HL-60 (cell line): ENCODE data around the gene EPS8.

Experiments used
- POLR2AphosphoS5 ChIP-seq: IDR thresholded peaks from 2 replicates; pipeline ENCODE4 v1.6.1; 2012; ENCODE audit warnings: low read depth
- SPI1 ChIP-seq: IDR thresholded peaks from 2 replicates; pipeline ENCODE4 v1.6.1; 2012; ENCODE audit warnings: low read depth, mild to moderate bottlenecking, borderline replicate concordance
- TF ChIP-seq, protein P1 (sequence below): IDR thresholded peaks from one replicate; pipeline ENCODE4 v1.5.1; 2011; ENCODE audit warnings: low read length, control low read depth, inconsistent platforms; ENCODE audit not compliant: insufficient read depth

DNA sequence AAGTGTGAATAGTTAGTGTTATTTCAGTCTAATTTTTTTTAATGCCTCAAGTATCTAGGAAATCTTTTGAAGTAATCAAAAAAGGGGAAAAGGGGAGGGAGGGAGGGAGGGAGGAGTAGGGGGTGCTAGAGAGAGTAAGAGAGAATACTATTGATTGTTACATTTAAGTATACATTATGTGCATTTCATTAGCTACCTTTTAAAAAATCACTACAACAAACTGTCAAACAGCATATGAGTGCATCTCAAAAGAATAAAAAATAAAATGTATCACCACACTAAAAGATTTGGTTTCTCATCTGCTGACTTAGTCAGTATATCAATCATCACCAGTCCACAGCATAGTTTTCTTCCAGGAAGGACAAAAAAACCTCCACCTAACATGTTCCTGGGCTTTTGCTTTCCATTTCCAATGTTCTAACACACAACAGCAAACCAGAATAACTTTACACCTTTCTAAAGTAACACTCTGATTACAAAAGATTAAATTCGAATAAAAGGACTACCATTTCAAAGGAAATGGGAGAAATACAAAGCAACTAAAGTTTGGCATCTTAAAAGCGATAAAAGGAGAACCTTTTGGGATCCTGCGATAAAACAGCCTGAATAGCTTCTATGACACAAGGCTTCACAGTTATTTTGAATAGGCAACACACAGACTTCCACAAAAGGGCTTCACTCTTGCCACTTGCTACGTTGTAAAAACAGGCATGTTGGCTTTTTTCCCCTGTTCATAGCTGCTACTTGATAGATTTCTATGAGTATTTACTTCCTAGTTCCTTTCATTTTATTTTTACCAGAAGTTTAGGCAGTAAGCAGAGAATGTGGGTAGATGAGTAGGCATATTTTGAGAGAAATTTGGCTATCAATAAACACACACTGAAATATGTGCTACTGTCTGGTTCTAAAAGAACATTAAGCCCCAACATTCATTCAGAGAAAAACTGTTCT is 160.9 kb downstream of the EPS8 start:
- TF ChIP-seq POLR2AphosphoS5 = no peak
- TF ChIP-seq, protein P1, sequence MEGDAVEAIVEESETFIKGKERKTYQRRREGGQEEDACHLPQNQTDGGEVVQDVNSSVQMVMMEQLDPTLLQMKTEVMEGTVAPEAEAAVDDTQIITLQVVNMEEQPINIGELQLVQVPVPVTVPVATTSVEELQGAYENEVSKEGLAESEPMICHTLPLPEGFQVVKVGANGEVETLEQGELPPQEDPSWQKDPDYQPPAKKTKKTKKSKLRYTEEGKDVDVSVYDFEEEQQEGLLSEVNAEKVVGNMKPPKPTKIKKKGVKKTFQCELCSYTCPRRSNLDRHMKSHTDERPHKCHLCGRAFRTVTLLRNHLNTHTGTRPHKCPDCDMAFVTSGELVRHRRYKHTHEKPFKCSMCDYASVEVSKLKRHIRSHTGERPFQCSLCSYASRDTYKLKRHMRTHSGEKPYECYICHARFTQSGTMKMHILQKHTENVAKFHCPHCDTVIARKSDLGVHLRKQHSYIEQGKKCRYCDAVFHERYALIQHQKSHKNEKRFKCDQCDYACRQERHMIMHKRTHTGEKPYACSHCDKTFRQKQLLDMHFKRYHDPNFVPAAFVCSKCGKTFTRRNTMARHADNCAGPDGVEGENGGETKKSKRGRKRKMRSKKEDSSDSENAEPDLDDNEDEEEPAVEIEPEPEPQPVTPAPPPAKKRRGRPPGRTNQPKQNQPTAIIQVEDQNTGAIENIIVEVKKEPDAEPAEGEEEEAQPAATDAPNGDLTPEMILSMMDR = no peak
- no peak for TF ChIP-seq SPI1
